NCI-H1092 (cell line): ENCODE data around the gene KLF11.

ENCODE experiments used
- DNase-seq: peaks from one replicate; lab custom pipeline; 2025; lab: John Stamatoyannopoulos, UW

The KLF11 gene

GRCh38 chr2:10064932-10065772 lies 21.8 kb downstream of the KLF11 start:
- DNase-seq = no peak

- no peak for DNase-seq
Measured at GRCh38 chr2:10065773-10066055, 22.4 kb downstream of the KLF11 start.

- DNase-seq = no peak
Measured at GRCh38 chr2:10067330-10067729, 24.0 kb downstream of the KLF11 start.

- no peak for DNase-seq
Measured at GRCh38 chr2:10067881-10068280, 24.5 kb downstream of the KLF11 start.

- no peak for DNase-seq
Measured at GRCh38 chr2:10071176-10071575, 27.8 kb downstream of the KLF11 start.

GRCh38 chr2:10071595-10071994 lies 28.2 kb downstream of the KLF11 start:
- DNase-seq = no peak

- DNase-seq = peak; percentile 62
Measured at GRCh38 chr2:10072656-10073480, 29.5 kb downstream of the KLF11 start.

- DNase-seq = no peak
Measured at GRCh38 chr2:10073706-10074105, 30.4 kb downstream of the KLF11 start.

GRCh38 chr2:10075101-10075500 lies 31.8 kb downstream of the KLF11 start:
- no peak for DNase-seq

GRCh38 chr2:10075571-10076209 lies 32.3 kb downstream of the KLF11 start:
- no peak for DNase-seq

GRCh38 chr2:10076511-10076910 lies 33.2 kb downstream of the KLF11 start:
- no peak for DNase-seq

- no peak for DNase-seq
Measured at GRCh38 chr2:10076988-10077527, 33.7 kb downstream of the KLF11 start.

GRCh38 chr2:10078001-10078400 lies 34.7 kb downstream of the KLF11 start:
- no peak for DNase-seq

GRCh38 chr2:10078704-10079265 lies 35.4 kb downstream of the KLF11 start:
- no peak for DNase-seq

GRCh38 chr2:10079266-10079869 lies 36.0 kb downstream of the KLF11 start:
- DNase-seq = no peak

GRCh38 chr2:10079870-10080535 lies 36.7 kb downstream of the KLF11 start, which contains the start of gene CYS1:
TSS of gene CYS1 (minus strand) at chr2:10080411. CDS start at chr2:10080223, 188 bp downstream.
- DNase-seq = no peak

GRCh38 chr2:10080536-10081304 lies 37.4 kb downstream of the KLF11 start:
- no peak for DNase-seq

- DNase-seq = no peak
Measured at GRCh38 chr2:10083046-10083445, 39.7 kb downstream of the KLF11 start.

GRCh38 chr2:10083692-10084211 lies 40.4 kb downstream of the KLF11 start:
- no peak for DNase-seq

GRCh38 chr2:10084223-10084865 lies 41.0 kb downstream of the KLF11 start:
- no peak for DNase-seq
